Measurements from ENCODE around the gene HSPB1.
"Not testable (repeated sequence)": the region's sequence is repeated elsewhere in the genome, so short reads cannot be mapped to it uniquely, and the experiment has no call there.

HSPB1 gene

GRCh38 chr7:76281706-76282343 is 20.6 kb upstream of the HSPB1 start:
- no peak for FAIRE-seq

GRCh38 chr7:76282344-76283253 is 19.9 kb upstream of the HSPB1 start:
- FAIRE-seq, result no peak

DNA sequence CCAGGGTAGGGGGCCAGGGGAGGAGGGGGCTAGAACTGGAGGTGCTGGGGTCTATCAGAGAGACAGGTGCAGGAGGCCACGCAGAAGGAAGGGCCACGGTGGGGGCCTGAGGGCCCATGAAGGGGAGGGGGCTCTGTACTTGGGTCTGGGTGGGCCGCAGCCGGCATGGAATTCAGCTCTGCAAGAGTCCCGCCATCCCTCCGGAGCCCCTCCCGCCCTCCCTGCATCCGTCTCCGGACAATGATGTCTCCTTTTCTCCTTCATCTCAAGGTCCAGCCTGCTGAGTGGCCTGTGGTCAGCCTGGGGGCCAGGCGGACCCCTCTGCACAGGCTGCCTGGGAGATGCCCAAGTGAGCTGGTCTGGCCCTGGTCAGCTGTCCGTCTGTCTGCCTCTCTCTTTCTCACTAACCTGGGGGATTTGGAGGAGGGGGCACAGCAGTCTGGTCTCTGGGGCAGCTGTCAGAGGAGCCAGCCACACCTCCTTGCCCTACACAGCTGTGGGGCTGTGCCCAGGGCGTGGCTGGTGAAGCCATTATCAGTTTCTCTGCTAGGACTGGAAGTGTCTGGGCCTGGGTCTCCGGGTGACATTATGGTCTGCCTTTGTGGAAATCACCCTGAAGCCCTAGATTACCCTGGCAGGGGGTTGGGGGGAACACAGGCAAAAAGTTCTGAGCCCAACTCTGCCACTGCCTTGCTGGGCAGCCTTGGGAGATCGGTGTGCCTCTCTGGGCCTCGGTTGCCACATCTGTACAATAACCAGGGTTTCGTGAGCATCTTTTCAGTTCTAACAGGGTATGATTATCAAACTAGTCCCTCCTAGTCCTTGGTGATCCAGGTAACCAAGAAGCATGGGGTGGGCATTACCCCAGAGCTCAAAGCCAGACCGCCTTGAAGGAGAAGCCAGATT is 19.0 kb upstream of the HSPB1 start:
- no peak for FAIRE-seq

GRCh38 chr7:76285604-76286374 is 16.7 kb upstream of the HSPB1 start:
- FAIRE-seq, result no peak

- FAIRE-seq, result no peak
These were observed 15.6 kb upstream of the HSPB1 start for GRCh38 chr7:76286842-76287403.

GRCh38 chr7:76290847-76291350 is 11.6 kb upstream of the HSPB1 start:
- FAIRE-seq, result not testable (repeated sequence)

GRCh38 chr7:76291351-76292212 is 10.9 kb upstream of the HSPB1 start:
- no peak for FAIRE-seq

- no peak for FAIRE-seq
These were observed 10.3 kb upstream of the HSPB1 start for GRCh38 chr7:76292213-76292573.

- FAIRE-seq, result not testable (repeated sequence)
These were observed 9.6 kb upstream of the HSPB1 start for GRCh38 chr7:76292911-76293310.

GRCh38 chr7:76293407-76293901 is 9.0 kb upstream of the HSPB1 start:
- no peak for FAIRE-seq

DNA sequence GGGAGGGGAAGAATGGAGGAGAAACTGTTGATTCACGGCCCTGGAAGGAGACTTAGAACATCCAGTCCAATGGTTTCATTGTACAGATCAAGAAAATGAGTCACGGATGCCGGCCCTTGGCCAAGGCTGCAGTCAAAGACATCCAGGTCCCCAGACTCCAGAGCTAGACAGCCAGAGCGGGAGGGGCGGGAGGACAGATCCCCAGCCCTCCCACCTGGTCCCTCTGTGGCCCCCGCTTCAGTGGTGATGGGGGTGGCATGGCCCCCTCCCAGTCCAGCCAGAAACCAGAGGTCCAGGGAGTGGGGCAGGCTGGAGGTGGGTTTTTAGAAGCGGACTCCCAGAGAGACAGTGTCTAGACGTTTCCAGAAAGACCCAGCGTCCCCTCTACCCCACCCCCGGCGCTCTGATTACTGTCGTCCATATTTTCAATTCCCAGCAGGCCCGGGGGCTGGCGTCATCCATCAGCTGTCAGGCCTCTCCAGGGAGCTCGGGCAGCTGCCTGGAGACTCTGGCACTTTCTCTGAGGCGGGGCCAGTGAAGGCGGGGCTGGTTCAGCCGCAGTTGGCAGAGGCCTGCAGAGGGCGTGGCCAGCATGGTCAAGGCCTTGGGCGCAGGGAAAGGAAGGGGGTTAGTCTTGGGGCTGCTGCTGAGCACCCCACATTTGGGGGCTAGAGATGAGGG is 8.0 kb upstream of the HSPB1 start:
- no peak for FAIRE-seq

GRCh38 chr7:76296743-76297740 is 5.4 kb upstream of the HSPB1 start:
- FAIRE-seq, result no peak

DNA sequence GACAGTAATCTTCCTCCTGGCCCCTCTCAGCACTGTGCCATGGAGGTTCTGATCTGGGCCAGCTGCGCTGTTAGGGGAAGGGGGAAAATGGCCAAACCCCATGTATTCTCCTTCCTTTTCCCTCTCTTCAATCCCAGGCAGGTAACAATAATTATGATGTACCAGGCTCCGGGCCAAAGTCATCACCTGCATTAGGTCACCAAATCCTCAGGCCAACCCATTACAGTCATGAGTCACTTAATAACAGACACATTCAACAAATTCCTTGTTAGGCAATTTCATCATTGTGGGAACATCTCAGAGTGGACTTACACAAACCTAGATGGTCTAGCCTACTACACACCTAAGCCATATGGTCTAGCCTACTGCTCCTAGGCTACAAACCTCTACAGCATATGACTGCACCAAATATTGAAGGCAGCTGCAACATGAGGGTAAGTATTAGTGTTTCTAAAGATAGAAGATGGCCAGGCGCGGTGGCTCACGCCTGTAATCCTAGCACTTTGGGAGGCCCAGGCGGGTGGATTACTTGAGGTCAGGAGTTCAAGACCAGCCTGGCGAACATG is 2.2 kb upstream of the HSPB1 start:
- FAIRE-seq, result peak; percentile 94

GRCh38 chr7:76301000-76301399 is 1.5 kb upstream of the HSPB1 start:
- FAIRE-seq, result no peak

GRCh38 chr7:76303202-76304147 is 1.0 kb downstream of the HSPB1 start:
- FAIRE-seq, result no peak

GRCh38 chr7:76304888-76305375 is 2.5 kb downstream of the HSPB1 start:
- no peak for FAIRE-seq

DNA sequence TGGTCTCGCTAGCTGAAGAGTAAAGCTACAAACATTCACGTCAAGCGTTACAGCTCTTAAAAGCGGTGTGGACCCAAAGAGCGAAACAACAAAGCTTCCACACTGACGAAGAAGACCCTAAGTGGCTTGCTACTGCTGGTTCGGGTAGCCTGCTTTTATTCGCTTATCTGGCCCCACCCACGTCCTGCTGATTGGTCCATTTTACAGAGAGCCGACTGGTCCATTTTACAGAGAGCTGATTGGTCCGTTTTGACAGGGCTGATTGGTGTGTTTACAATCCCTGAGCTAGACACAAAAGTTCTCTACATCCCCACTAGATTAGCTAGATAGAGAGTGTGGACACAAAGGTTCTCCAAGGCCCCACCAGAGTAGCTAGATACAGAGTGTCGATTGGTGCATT is 6.4 kb downstream of the HSPB1 start:
- FAIRE-seq, result not testable (repeated sequence)
